Gastroesophageal sphincter (tissue), 3 donors: ENCODE measurements around the gene FAM124A.

Experiments
- POLR2A ChIP-seq, 2 donors: fragments of 450-650 bp; IDR thresholded peaks; one replicate each; pipeline ENCODE4 v1.6.1; 2017; ENCODE audit warnings: antibody characterized with exemption in 2 of 2, mild to moderate bottlenecking in 2 of 2, moderate library complexity in 1 of 2
- TF ChIP-seq, protein P1 (sequence below), 4 experiments: fragments of 200-600 bp in 2 of 4; fragments of 450-650 bp in 2 of 4; sonication (generic) in 1 of 4; IDR thresholded peaks; one replicate each; pipeline ENCODE4 v1.5.1; 2017 to 2019; ENCODE audit warnings: antibody characterized with exemption in 4 of 4, mild to moderate bottlenecking in 2 of 4, moderate library complexity in 2 of 4

DNA sequence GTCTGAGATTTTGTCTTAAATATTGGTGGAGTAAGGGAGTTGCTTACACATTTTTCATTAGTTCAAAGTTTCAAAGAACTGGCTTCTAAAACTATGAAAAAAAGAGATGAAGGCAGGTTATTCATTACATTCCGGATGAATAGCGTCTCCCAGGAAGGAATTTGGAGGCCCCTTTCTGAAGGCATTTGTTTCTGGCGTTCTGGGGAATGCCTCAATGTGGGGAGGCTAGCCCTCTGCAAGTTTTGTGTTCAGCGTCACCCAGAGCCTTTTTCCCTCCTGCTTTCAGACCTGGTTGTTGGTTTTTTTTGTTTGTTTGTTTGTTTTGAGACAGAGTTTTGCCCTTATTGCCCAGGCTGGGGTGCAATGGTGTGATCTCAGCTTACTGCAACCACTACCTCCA is 21.0 kb downstream of the FAM124A start:
- TF ChIP-seq, protein P1, sequence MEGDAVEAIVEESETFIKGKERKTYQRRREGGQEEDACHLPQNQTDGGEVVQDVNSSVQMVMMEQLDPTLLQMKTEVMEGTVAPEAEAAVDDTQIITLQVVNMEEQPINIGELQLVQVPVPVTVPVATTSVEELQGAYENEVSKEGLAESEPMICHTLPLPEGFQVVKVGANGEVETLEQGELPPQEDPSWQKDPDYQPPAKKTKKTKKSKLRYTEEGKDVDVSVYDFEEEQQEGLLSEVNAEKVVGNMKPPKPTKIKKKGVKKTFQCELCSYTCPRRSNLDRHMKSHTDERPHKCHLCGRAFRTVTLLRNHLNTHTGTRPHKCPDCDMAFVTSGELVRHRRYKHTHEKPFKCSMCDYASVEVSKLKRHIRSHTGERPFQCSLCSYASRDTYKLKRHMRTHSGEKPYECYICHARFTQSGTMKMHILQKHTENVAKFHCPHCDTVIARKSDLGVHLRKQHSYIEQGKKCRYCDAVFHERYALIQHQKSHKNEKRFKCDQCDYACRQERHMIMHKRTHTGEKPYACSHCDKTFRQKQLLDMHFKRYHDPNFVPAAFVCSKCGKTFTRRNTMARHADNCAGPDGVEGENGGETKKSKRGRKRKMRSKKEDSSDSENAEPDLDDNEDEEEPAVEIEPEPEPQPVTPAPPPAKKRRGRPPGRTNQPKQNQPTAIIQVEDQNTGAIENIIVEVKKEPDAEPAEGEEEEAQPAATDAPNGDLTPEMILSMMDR (IDR thresholded peaks at IDR 0.05), result no peak
- no peak for TF ChIP-seq POLR2A (IDR thresholded peaks at IDR 0.05)
